Activated CD4-positive, alpha-beta T cell treated with anti-CD3 and anti-CD28 coated beads, Interleukin-2, amount 50 U/mL, for 1 hour (primary cell): Measurements from ENCODE around the gene HLA-DQA1.
A peak's percentile ranks its signal among the peaks of the same experiment; 100 is the strongest.
"Not testable (repeated sequence)": the region's sequence is repeated elsewhere in the genome, so short reads cannot be mapped to it uniquely, and the experiment has no call there.

Experiments used
- DNase-seq: peaks from one replicate; pipeline ENCODE4 v3.0.0-alpha.2; 2020

The HLA-DQA1 gene

GRCh38 chr6:32637219-32637880 lies at the start of gene HLA-DQA1:
Gene HLA-DQA1, plus strand, starts transcription at chr6:32637406. Its CDS starts 53 bp downstream, at chr6:32637459.
- DNase-seq = no peak

- no peak for DNase-seq
These were observed 49.0 kb upstream of the HLA-DQA1 start for GRCh38 chr6:32588156-32588555.

GRCh38 chr6:32589596-32590449 lies 47.4 kb upstream of the HLA-DQA1 start, which contains the start of gene HLA-DRB1:
Gene HLA-DRB1, minus strand, starts transcription at chr6:32589848. Its CDS starts 106 bp downstream, at chr6:32589742.
- DNase-seq = peak; percentile 8

- not testable (repeated sequence) for DNase-seq
These were observed 46.5 kb upstream of the HLA-DQA1 start for GRCh38 chr6:32590713-32591112.

GRCh38 chr6:32597024-32597423 lies 40.2 kb upstream of the HLA-DQA1 start:
- DNase-seq = no peak

- no peak for DNase-seq
These were observed 34.8 kb upstream of the HLA-DQA1 start for GRCh38 chr6:32602383-32602782.

- no peak for DNase-seq
These were observed 34.0 kb upstream of the HLA-DQA1 start for GRCh38 chr6:32603222-32603621.

GRCh38 chr6:32603888-32604287 lies 33.3 kb upstream of the HLA-DQA1 start:
- DNase-seq = no peak

- no peak for DNase-seq
These were observed 32.8 kb upstream of the HLA-DQA1 start for GRCh38 chr6:32604434-32604877.

GRCh38 chr6:32607263-32607987 lies 29.8 kb upstream of the HLA-DQA1 start:
- DNase-seq = no peak

- no peak for DNase-seq
These were observed 29.3 kb upstream of the HLA-DQA1 start for GRCh38 chr6:32607988-32608298.

- no peak for DNase-seq
These were observed 28.8 kb upstream of the HLA-DQA1 start for GRCh38 chr6:32608362-32608761.

- DNase-seq = no peak
These were observed 27.8 kb upstream of the HLA-DQA1 start for GRCh38 chr6:32609391-32609730.

- DNase-seq = peak; percentile 15
These were observed 27.2 kb upstream of the HLA-DQA1 start for GRCh38 chr6:32609731-32610640.

GRCh38 chr6:32610682-32611296 lies 26.4 kb upstream of the HLA-DQA1 start:
- DNase-seq = no peak

GRCh38 chr6:32613475-32613874 lies 23.7 kb upstream of the HLA-DQA1 start:
- DNase-seq = no peak

GRCh38 chr6:32614366-32615081 lies 22.7 kb upstream of the HLA-DQA1 start:
- DNase-seq = no peak

- DNase-seq = no peak
These were observed 21.2 kb upstream of the HLA-DQA1 start for GRCh38 chr6:32615885-32616532.

GRCh38 chr6:32617751-32618150 lies 19.5 kb upstream of the HLA-DQA1 start:
- no peak for DNase-seq

GRCh38 chr6:32621372-32621771 lies 15.8 kb upstream of the HLA-DQA1 start:
- no peak for DNase-seq
